Measurements from ENCODE around the gene STBD1. TPM values are rescaled to one million over a fixed set of nuclear protein-coding genes. Genes with fewer than 3 reads are reported as not detected.
A peak's percentile ranks its signal among the peaks of the same experiment; 100 is the strongest.

Gene STBD1
- total and polyA plus RNA-seq, 4 donors = 10.3 to 42.5 (median 30.3) TPM

DNA sequence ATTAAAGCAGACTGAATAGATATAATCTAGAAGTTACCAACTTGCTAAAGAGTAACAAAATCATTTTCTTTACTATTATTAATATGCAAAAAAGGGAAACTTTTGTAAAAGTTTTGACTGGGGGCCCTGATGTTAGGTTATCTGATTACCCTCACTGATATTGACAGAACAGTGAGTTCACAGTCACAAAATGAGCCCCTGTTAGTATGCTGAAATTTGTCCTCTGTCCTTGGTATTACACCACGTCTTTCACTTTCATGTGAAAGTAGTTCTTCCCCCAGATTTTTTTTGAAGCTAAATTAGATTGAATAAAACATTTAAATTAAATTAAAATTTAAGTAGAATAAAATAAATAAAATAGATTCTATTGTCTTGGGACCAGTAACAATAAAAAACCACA lies 5.9 kb downstream of the STBD1 start:
- WGBS = 33% methylated on average over 1 of the region's 1 CpG
- TF ChIP-seq FOXA1 (IDR thresholded peaks at IDR 0.05) (peak; percentile 38), HNF4A (conservative IDR thresholded peaks at IDR 0.05) (peak; percentile 46 to 53), NR2F2 (IDR thresholded peaks at IDR 0.05) (no peak), TAF1 (conservative IDR thresholded peaks at IDR 0.05) (no peak), FOXA2 (IDR thresholded peaks at IDR 0.05) (peak; percentile 65), SP1 (IDR thresholded peaks at IDR 0.05) (no peak), ZBTB33 (IDR thresholded peaks at IDR 0.05) (peak; percentile 41)
- TF ChIP-seq, protein P1, sequence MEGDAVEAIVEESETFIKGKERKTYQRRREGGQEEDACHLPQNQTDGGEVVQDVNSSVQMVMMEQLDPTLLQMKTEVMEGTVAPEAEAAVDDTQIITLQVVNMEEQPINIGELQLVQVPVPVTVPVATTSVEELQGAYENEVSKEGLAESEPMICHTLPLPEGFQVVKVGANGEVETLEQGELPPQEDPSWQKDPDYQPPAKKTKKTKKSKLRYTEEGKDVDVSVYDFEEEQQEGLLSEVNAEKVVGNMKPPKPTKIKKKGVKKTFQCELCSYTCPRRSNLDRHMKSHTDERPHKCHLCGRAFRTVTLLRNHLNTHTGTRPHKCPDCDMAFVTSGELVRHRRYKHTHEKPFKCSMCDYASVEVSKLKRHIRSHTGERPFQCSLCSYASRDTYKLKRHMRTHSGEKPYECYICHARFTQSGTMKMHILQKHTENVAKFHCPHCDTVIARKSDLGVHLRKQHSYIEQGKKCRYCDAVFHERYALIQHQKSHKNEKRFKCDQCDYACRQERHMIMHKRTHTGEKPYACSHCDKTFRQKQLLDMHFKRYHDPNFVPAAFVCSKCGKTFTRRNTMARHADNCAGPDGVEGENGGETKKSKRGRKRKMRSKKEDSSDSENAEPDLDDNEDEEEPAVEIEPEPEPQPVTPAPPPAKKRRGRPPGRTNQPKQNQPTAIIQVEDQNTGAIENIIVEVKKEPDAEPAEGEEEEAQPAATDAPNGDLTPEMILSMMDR (IDR thresholded peaks at IDR 0.05; ENCODE audit: low read depth, low read length, missing input control) = no peak
- DNase-seq (ENCODE audit: low spot score) = no peak
- Histone ChIP-seq H3K4me1 (ENCODE audit: control insufficient read depth in 4 of 4, insufficient read depth in 4 of 4, low read length in 3 of 4) (peaks cover 5 to 34% (median 17%) of the 10 kb centered on the region in 4 donors), H3K27ac (ENCODE audit: low read depth in 1 of 2, low read length in 2 of 2) (peak overlapping the region; percentile 92), H3K9me3 (ENCODE audit: control insufficient read depth in 4 of 4, low read length in 3 of 4) (peaks cover 0 to 4% (median 0%) of the 10 kb centered on the region in 4 donors), H3K4me3 (ENCODE audit: low read depth in 1 of 3, low read length in 3 of 3) (no peak overlapping the region), H3K36me3 (ENCODE audit: control insufficient read depth in 4 of 4, insufficient read depth in 3 of 4, low read depth in 1 of 4, low read length in 3 of 4) (peaks cover 0 to 10% (median 0%) of the 10 kb centered on the region in 4 donors), H3K9ac (ENCODE audit: low read depth in 1 of 2, low read length in 2 of 2) (peak overlapping the region in 1 of 2 donors; percentile 54), H3K27me3 (ENCODE audit: control insufficient read depth in 4 of 4, insufficient read depth in 4 of 4, low read length in 3 of 4) (no peaks in the 10 kb centered on the region)

- H3K9ac ChIP-seq (ENCODE audit: low read depth in 1 of 2, low read length in 2 of 2) = no peak overlapping the region
- 87% methylated on average over 2 of the region's 2 CpGs for WGBS
- H3K27me3 ChIP-seq (ENCODE audit: control insufficient read depth in 4 of 4, insufficient read depth in 4 of 4, low read length in 3 of 4) = no peaks in the 10 kb centered on the region
- peaks cover 5 to 33% (median 16%) of the 10 kb centered on the region in 4 donors for H3K4me1 ChIP-seq (ENCODE audit: control insufficient read depth in 4 of 4, insufficient read depth in 4 of 4, low read length in 3 of 4)
- H3K9me3 ChIP-seq (ENCODE audit: control insufficient read depth in 4 of 4, low read length in 3 of 4) = peaks cover 0 to 4% (median 0%) of the 10 kb centered on the region in 4 donors
- TF ChIP-seq HNF4A (conservative IDR thresholded peaks at IDR 0.05) (no peak), TAF1 (conservative IDR thresholded peaks at IDR 0.05) (no peak), RAD21 (IDR thresholded peaks at IDR 0.05) (no peak), FOXA2 (IDR thresholded peaks at IDR 0.05) (no peak), JUND (IDR thresholded peaks at IDR 0.05) (no peak), HNF4G (IDR thresholded peaks at IDR 0.05) (no peak), RXRA (IDR thresholded peaks at IDR 0.05) (no peak), GABPA (IDR thresholded peaks at IDR 0.05 in 1 of 2, conservative IDR thresholded peaks at IDR 0.05 in 1 of 2) (no peak)
- TF ChIP-seq, protein P1 (IDR thresholded peaks at IDR 0.05; ENCODE audit: low read depth, low read length, missing input control) = no peak
- no peak overlapping the region for H3K27ac ChIP-seq (ENCODE audit: low read depth in 1 of 2, low read length in 2 of 2)
- H3K36me3 ChIP-seq (ENCODE audit: control insufficient read depth in 4 of 4, insufficient read depth in 3 of 4, low read depth in 1 of 4, low read length in 3 of 4) = peaks cover 0 to 10% (median 0%) of the 10 kb centered on the region in 4 donors
- H3K4me3 ChIP-seq (ENCODE audit: low read depth in 1 of 3, low read length in 3 of 3) = no peak overlapping the region
- DNase-seq (ENCODE audit: low spot score) = no peak
Measured at GRCh38 chr4:76313547-76313946, 7.0 kb downstream of the STBD1 start.

All from liver (tissue), 9 donors.